ENCODE measurements around the gene MARF1.

Gene MARF1

GRCh38 chr16:15606518-15607220 lies 36.3 kb downstream of the MARF1 start:
- no peak overlapping the region for H3K4me3 ChIP-seq (ENCODE audit: low read length)
- DNase-seq (ENCODE audit: low read depth, low spot score): no peak

GRCh38 chr16:15605839-15606517 lies 37.0 kb downstream of the MARF1 start:
- no peak for DNase-seq (ENCODE audit: low read depth, low spot score)
- H3K4me3 ChIP-seq (ENCODE audit: low read length): no peak overlapping the region

- no peak for DNase-seq (ENCODE audit: low read depth, low spot score)
- no peak overlapping the region for H3K4me3 ChIP-seq (ENCODE audit: low read length)
Observed at GRCh38 chr16:15604460-15605440, 38.2 kb downstream of the MARF1 start.

DNA sequence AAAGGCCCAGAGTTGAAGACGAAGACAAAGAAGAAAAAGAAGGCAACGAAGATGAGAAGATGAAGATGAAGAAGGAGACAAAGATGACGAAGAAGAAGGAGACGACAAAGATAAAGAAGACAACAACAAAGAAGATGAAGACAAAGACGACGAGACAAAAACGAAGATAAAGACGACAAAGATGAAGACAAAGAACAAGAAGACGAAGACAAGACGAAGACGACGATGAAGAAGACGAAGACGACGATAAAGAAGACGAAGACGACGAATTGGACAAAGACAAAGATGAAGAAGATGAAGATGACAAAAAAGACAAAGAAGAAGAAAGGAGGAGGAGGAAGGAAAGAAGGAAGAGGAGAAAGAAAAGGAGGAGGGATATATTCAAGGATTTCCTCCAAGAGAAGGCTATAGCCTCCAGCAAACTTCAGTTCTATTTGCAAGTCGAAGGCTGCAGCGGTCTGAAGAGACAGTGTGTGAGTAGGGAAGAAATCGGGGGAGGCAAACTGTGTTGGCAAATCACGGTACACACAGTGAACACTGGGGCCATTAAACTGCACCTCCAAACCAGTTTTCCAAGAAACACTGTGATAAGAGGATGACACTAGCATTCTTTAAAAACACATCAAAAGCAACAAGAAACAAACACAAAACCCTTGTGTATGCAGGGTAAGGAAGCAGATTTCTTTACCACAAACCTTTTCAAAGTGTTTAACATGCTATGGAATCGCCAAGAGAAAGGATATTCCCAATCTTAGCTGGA lies 40.5 kb downstream of the MARF1 start:
- no peak for DNase-seq (ENCODE audit: low read depth, low spot score)

DNA sequence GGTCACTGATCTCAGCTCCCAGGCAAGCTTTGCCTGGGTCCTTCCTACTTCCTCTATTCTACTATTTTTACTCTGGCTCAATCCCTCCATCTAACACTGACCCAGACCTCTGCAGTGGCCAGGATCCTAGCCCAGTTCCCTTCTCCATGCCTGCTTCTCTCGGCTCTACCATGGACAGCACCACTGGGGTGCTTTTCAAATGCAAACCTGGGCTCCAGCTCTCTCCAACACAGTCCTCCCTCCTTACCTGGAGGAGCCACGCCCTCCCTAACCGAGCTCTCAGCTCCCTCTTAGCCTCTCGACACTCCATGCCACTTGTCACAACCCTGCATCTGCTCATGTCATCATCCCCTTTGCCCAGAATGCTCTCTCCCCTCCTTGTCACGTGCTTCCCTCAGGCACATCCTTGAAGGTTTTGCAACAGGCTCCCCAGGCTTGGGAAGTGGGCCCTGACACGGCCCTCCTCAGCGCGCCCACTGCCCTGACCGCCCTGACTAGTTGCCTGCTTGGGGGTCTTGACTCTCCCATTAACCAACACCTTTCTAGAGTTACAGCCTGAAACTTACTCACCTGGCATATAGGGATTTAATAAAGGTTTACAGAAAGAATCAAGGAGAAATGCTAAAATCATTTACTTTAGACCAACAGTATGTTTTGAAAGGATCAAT lies 41.6 kb downstream of the MARF1 start:
- H3K4me3 ChIP-seq (ENCODE audit: low read length): no peak overlapping the region
- no peak for DNase-seq (ENCODE audit: low read depth, low spot score)

More for the DNA sequence above, 40.5 kb downstream of the MARF1 start:
- no peak overlapping the region for H3K4me3 ChIP-seq (ENCODE audit: low read length)

DNA sequence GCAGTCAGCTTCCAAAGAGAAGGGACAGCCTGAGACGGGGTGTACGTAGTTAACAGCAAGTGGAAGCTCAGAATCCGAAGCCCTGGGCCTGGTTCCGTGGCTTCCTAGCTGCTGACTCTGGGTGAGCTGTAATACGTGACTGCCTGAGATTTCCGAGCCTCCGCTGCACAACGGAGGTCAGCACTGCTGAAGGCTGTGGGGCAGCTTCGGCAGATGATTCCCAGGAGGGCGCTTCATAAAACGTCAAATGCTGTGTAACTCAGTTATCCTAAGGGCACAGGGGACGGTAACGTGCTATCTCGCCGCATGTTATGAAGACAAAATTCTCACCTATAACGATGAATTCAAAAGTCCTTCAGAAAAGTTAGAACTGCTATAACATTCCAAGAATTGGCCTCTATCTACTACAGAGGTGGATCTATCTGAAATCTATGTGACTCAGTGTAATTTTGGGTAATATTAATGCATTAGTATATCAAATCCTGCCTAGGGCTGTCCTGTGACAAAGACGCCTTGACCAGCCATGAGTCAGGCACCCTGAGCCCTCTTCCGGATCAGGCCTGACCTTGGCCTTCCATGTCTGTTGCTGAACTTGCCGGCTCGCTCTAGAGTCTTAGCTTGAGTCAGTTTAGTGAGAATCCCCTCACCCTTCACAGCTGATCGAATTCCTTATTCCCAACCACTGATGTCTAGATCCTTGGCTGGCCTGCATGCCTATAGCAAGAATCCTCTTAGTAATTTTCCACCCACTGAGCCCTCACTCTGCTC lies 43.5 kb downstream of the MARF1 start:
- no peak overlapping the region for H3K4me3 ChIP-seq (ENCODE audit: low read length)
- DNase-seq (ENCODE audit: low read depth, low spot score): no peak

DNA sequence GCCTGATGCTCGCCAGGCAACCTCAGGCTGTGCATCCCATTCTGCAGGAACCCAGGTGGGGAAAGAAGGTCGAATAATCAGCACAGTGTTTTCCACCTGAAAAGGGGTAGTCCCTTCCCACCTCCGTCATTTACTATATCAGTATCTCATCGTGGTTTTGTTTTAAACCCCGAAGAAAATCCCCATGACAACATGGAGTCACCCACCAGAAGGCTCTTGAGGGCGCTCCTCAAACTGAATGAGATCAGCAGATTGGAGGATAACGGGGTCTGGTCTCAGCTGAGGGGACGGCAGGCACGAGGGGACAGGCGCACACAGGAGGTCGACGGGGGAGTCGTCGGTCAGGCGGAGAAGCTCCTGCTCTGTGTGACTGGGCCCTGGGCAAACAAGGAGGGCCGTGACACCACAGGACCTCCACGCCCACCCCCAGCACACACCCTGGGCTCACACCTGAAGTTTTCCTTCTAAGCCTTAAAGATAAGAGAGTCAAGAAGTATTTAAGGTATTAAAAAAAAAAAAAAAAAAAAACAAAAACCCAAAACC lies 44.2 kb downstream of the MARF1 start:
- no peak for DNase-seq (ENCODE audit: low read depth, low spot score)
- H3K4me3 ChIP-seq (ENCODE audit: low read length): no peak overlapping the region

- no peak overlapping the region for H3K4me3 ChIP-seq (ENCODE audit: low read length)
- DNase-seq (ENCODE audit: low read depth, low spot score): no peak
Observed at GRCh38 chr16:15597822-15598647, 44.9 kb downstream of the MARF1 start.

DNA sequence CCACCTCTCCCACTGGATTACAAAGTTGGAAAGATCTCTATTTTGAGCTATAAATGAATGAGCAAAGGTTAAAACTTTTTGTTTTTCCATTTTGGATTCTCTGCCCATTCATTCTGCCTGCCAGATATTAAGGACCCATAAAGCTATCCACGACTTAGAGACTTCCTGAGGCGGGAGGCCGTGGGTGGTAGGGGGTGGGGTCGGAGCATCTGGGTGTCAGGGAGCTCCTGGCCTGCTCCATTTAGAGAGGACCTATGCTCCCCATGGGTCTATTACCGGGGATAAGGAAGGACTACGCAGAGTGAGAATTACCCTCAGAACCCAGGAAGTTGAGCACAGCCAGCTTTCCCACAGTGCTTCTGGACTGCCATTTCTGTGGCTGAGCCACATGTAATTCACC lies 45.8 kb downstream of the MARF1 start:
- DNase-seq (ENCODE audit: low read depth, low spot score): no peak
- no peak overlapping the region for H3K4me3 ChIP-seq (ENCODE audit: low read length)

DNA sequence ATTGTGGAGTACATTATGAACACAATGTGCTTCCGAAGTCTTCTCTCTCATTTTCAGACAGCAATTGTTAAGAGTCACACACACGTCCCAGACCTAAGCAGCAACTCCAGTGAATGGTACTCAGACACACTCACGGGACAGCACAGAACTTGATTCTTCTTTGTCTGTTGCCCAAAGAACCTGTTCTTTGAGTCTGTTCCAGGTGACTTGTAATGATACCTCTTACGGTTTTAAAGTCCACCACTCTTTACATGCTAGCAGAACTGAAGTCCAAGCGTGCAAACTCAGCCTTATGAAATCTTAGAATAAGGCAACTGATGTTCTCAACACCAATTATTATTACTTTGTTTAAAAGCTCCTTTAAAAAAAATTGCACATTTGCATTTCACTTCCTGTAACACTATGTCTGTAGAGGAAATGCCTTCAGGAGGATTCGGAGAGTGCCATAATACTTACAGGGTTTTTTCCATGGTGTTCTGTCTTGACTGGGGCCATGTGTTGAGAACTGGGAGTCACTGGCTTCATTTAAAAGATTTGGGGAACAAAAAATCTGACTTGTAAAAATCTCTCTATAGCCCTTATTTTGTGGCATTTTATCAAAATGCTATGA lies 48.1 kb downstream of the MARF1 start:
- H3K4me3 ChIP-seq (ENCODE audit: low read length): no peak overlapping the region
- no peak for DNase-seq (ENCODE audit: low read depth, low spot score)

DNA sequence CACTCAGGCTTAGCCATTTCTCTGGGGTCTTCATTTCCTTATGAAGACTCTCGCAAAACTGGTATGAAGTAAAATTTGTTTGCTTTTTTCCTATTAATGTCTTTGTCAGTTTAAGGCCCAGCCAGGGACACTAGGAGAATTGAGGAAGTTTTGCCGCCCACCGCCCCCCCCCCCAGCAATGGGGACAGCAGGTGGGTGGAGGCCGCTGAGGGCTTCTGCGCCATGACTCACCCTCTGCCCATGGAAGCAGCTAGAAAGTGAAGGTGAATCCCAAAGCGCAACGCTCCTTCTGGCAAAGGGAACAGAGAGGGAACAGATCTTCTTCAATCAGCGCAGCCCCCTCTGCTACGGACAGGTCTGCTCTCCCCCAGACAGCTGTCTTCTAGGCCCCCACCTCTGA lies 49.7 kb downstream of the MARF1 start:
- DNase-seq (ENCODE audit: low read depth, low spot score): no peak
- no peak overlapping the region for H3K4me3 ChIP-seq (ENCODE audit: low read length)

DNA sequence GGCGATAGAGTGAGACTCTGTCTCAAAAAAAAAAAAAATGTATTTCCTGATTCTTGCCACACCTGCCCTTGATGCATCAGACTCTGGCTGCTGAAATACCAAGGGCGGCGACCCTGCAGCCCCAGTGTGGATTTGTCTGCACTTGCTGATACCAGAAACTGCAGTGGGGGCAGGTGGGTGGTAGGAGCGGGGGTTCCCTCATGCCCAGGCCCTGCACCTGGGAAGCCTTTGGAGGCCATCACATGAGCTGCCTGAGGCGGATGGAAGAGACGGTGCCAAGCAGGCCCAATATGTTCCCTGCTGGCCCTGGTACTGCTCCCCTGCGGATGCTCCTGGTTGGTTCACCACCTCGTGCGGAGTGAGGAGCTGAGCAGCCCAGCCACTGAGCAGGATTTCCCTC lies 50.6 kb downstream of the MARF1 start:
- DNase-seq (ENCODE audit: low read depth, low spot score): no peak
- no peak overlapping the region for H3K4me3 ChIP-seq (ENCODE audit: low read length)

GRCh38 chr16:15587152-15587825 lies 55.7 kb downstream of the MARF1 start:
- DNase-seq (ENCODE audit: low read depth, low spot score): no peak
- no peak overlapping the region for H3K4me3 ChIP-seq (ENCODE audit: low read length)

- DNase-seq (ENCODE audit: low read depth, low spot score): no peak
- H3K4me3 ChIP-seq (ENCODE audit: low read length): no peak overlapping the region
Observed at GRCh38 chr16:15586716-15587115, 56.2 kb downstream of the MARF1 start.

GRCh38 chr16:15585956-15586355 lies 57.0 kb downstream of the MARF1 start:
- DNase-seq (ENCODE audit: low read depth, low spot score): no peak
- H3K4me3 ChIP-seq (ENCODE audit: low read length): no peak overlapping the region

DNA sequence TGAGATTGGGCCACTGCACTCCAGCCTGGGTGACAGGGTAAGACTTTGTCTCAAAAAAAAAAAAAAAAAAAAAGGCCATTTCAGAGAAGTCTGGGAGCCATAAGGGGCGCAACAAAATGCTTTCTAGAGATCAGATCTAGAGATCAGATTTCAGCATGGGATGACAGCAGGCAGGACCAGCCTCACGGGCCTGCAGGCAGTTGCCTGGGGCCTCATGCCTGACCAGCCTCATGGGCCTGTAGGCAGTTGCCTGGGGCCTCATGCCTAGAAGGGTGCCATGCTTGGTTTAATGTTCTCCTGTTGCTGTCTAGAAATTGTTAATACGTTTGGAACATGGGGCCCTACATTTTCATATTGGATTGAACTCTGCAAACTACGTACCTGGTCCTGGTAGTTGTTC lies 59.4 kb downstream of the MARF1 start:
- no peak for DNase-seq (ENCODE audit: low read depth, low spot score)
- no peak overlapping the region for H3K4me3 ChIP-seq (ENCODE audit: low read length)
